ENCODE data around the gene TBC1D16.
"Not testable (repeated sequence)": the region's sequence is repeated elsewhere in the genome, so short reads cannot be mapped to it uniquely, and the experiment has no call there.

Gene TBC1D16

GRCh38 chr17:79996291-79996690 is 39.4 kb downstream of the TBC1D16 start:
- peaks cover 19% of the 10 kb centered on the region for H3K36me3 ChIP-seq (ENCODE audit: control insufficient read depth, insufficient read depth, low read length, severe bottlenecking)

GRCh38 chr17:79995696-79996095 is 40.0 kb downstream of the TBC1D16 start:
- Histone ChIP-seq H3K4me3 (ENCODE audit: low read length) (no peak overlapping the region), H3K27me3 (replicated peaks; ENCODE audit: control insufficient read depth, insufficient read depth, low read length) (no peaks in the 10 kb centered on the region), H3K9ac (ENCODE audit: low read length) (no peak overlapping the region), H3K4me1 (ENCODE audit: control insufficient read depth, insufficient read depth, low read length) (peaks cover 44% of the 10 kb centered on the region), H3K9me3 (ENCODE audit: control insufficient read depth, low read length) (no peaks in the 10 kb centered on the region), H3K36me3 (ENCODE audit: control insufficient read depth, insufficient read depth, low read length, severe bottlenecking) (peaks cover 19% of the 10 kb centered on the region)
- DNase-seq (ENCODE audit: low read depth) = no peak

More at GRCh38 chr17:79996291-79996690, 39.4 kb downstream of the TBC1D16 start:
- Histone ChIP-seq H3K4me1 (ENCODE audit: control insufficient read depth, insufficient read depth, low read length) (peaks cover 38% of the 10 kb centered on the region), H3K4me3 (ENCODE audit: low read length) (no peak overlapping the region), H3K9me3 (ENCODE audit: control insufficient read depth, low read length) (no peaks in the 10 kb centered on the region), H3K9ac (ENCODE audit: low read length) (no peak overlapping the region), H3K27me3 (replicated peaks; ENCODE audit: control insufficient read depth, insufficient read depth, low read length) (no peaks in the 10 kb centered on the region)
- no peak for DNase-seq (ENCODE audit: low read depth)

GRCh38 chr17:79994602-79995001 is 41.1 kb downstream of the TBC1D16 start:
- peaks cover 45% of the 10 kb centered on the region for H3K4me1 ChIP-seq (ENCODE audit: control insufficient read depth, insufficient read depth, low read length)
- no peak overlapping the region for H3K4me3 ChIP-seq (ENCODE audit: low read length)
- no peaks in the 10 kb centered on the region for H3K9me3 ChIP-seq (ENCODE audit: control insufficient read depth, low read length)
- no peak for DNase-seq (ENCODE audit: low read depth)
- no peak overlapping the region for H3K9ac ChIP-seq (ENCODE audit: low read length)
- no peaks in the 10 kb centered on the region for H3K27me3 ChIP-seq (replicated peaks; ENCODE audit: control insufficient read depth, insufficient read depth, low read length)
- peaks cover 11% of the 10 kb centered on the region for H3K36me3 ChIP-seq (ENCODE audit: control insufficient read depth, insufficient read depth, low read length, severe bottlenecking)

- peak overlapping the region; percentile 50 for H3K9ac ChIP-seq (ENCODE audit: low read length)
- H3K4me1 ChIP-seq (ENCODE audit: control insufficient read depth, insufficient read depth, low read length) = peaks cover 45% of the 10 kb centered on the region
- H3K27me3 ChIP-seq (replicated peaks; ENCODE audit: control insufficient read depth, insufficient read depth, low read length); H3K9me3 ChIP-seq (ENCODE audit: control insufficient read depth, low read length); DNase-seq (ENCODE audit: low read depth): not testable (repeated sequence)
- peaks cover 11% of the 10 kb centered on the region for H3K36me3 ChIP-seq (ENCODE audit: control insufficient read depth, insufficient read depth, low read length, severe bottlenecking)
- peak overlapping the region; percentile 19 for H3K4me3 ChIP-seq (ENCODE audit: low read length)
Measured at GRCh38 chr17:79994228-79994569, 41.5 kb downstream of the TBC1D16 start.

- Histone ChIP-seq H3K27me3 (replicated peaks; ENCODE audit: control insufficient read depth, insufficient read depth, low read length) (no peaks in the 10 kb centered on the region), H3K4me1 (ENCODE audit: control insufficient read depth, insufficient read depth, low read length) (peaks cover 51% of the 10 kb centered on the region), H3K4me3 (ENCODE audit: low read length) (peak overlapping the region; percentile 19), H3K9ac (ENCODE audit: low read length) (peak overlapping the region; percentile 50), H3K36me3 (ENCODE audit: control insufficient read depth, insufficient read depth, low read length, severe bottlenecking) (peaks cover 8% of the 10 kb centered on the region), H3K9me3 (ENCODE audit: control insufficient read depth, low read length) (no peaks in the 10 kb centered on the region)
- peak; percentile 94 for DNase-seq (ENCODE audit: low read depth)
Measured at GRCh38 chr17:79993390-79994227, 42.1 kb downstream of the TBC1D16 start.

- no peaks in the 10 kb centered on the region for H3K9me3 ChIP-seq (ENCODE audit: control insufficient read depth, low read length)
- H3K36me3 ChIP-seq (ENCODE audit: control insufficient read depth, insufficient read depth, low read length, severe bottlenecking) = peaks cover 4% of the 10 kb centered on the region
- peak overlapping the region; percentile 29 for H3K4me3 ChIP-seq (ENCODE audit: low read length)
- peaks cover 58% of the 10 kb centered on the region for H3K4me1 ChIP-seq (ENCODE audit: control insufficient read depth, insufficient read depth, low read length)
- DNase-seq (ENCODE audit: low read depth) = no peak
- H3K9ac ChIP-seq (ENCODE audit: low read length) = peak overlapping the region; percentile 50
- no peaks in the 10 kb centered on the region for H3K27me3 ChIP-seq (replicated peaks; ENCODE audit: control insufficient read depth, insufficient read depth, low read length)
Measured at GRCh38 chr17:79992649-79993389, 42.9 kb downstream of the TBC1D16 start.

- peaks cover 60% of the 10 kb centered on the region for H3K4me1 ChIP-seq (ENCODE audit: control insufficient read depth, insufficient read depth, low read length)
Measured at GRCh38 chr17:79991924-79992648, 43.6 kb downstream of the TBC1D16 start.

GRCh38 chr17:79991140-79991923 is 44.3 kb downstream of the TBC1D16 start:
- no peaks in the 10 kb centered on the region for H3K9me3 ChIP-seq (ENCODE audit: control insufficient read depth, low read length)
- H3K4me3 ChIP-seq (ENCODE audit: low read length) = no peak overlapping the region
- no peaks in the 10 kb centered on the region for H3K27me3 ChIP-seq (replicated peaks; ENCODE audit: control insufficient read depth, insufficient read depth, low read length)
- peaks cover 62% of the 10 kb centered on the region for H3K4me1 ChIP-seq (ENCODE audit: control insufficient read depth, insufficient read depth, low read length)
- DNase-seq (ENCODE audit: low read depth) = peak; percentile 93
- peak overlapping the region; percentile 34 for H3K9ac ChIP-seq (ENCODE audit: low read length)
- H3K36me3 ChIP-seq (ENCODE audit: control insufficient read depth, insufficient read depth, low read length, severe bottlenecking) = no peaks in the 10 kb centered on the region

More at GRCh38 chr17:79991924-79992648, 43.6 kb downstream of the TBC1D16 start:
- Histone ChIP-seq H3K36me3 (ENCODE audit: control insufficient read depth, insufficient read depth, low read length, severe bottlenecking) (no peaks in the 10 kb centered on the region), H3K9ac (ENCODE audit: low read length) (peak overlapping the region; percentile 50), H3K4me3 (ENCODE audit: low read length) (peak overlapping the region; percentile 29), H3K27me3 (replicated peaks; ENCODE audit: control insufficient read depth, insufficient read depth, low read length) (no peaks in the 10 kb centered on the region), H3K9me3 (ENCODE audit: control insufficient read depth, low read length) (no peaks in the 10 kb centered on the region)
- peak; percentile 34 for DNase-seq (ENCODE audit: low read depth)

GRCh38 chr17:79990704-79991103 is 45.0 kb downstream of the TBC1D16 start:
- no peaks in the 10 kb centered on the region for H3K36me3 ChIP-seq (ENCODE audit: control insufficient read depth, insufficient read depth, low read length, severe bottlenecking)
- H3K4me1 ChIP-seq (ENCODE audit: control insufficient read depth, insufficient read depth, low read length) = peaks cover 62% of the 10 kb centered on the region
- no peak overlapping the region for H3K9ac ChIP-seq (ENCODE audit: low read length)
- H3K4me3 ChIP-seq (ENCODE audit: low read length) = no peak overlapping the region
- no peaks in the 10 kb centered on the region for H3K27me3 ChIP-seq (replicated peaks; ENCODE audit: control insufficient read depth, insufficient read depth, low read length)
- DNase-seq (ENCODE audit: low read depth) = no peak
- H3K9me3 ChIP-seq (ENCODE audit: control insufficient read depth, low read length) = no peaks in the 10 kb centered on the region

GRCh38 chr17:79990051-79990592 is 45.5 kb downstream of the TBC1D16 start:
- H3K4me1 ChIP-seq (ENCODE audit: control insufficient read depth, insufficient read depth, low read length) = peaks cover 62% of the 10 kb centered on the region
- no peak overlapping the region for H3K4me3 ChIP-seq (ENCODE audit: low read length)
- DNase-seq (ENCODE audit: low read depth) = no peak
- no peaks in the 10 kb centered on the region for H3K27me3 ChIP-seq (replicated peaks; ENCODE audit: control insufficient read depth, insufficient read depth, low read length)
- H3K9ac ChIP-seq (ENCODE audit: low read length) = no peak overlapping the region
- H3K36me3 ChIP-seq (ENCODE audit: control insufficient read depth, insufficient read depth, low read length, severe bottlenecking) = no peaks in the 10 kb centered on the region
- no peaks in the 10 kb centered on the region for H3K9me3 ChIP-seq (ENCODE audit: control insufficient read depth, low read length)
